ENCODE data around the gene PIM1. TPM values are rescaled to one million over a fixed set of nuclear protein-coding genes. Genes with fewer than 3 reads are reported as not detected.

The PIM1 gene
- total and polyA plus RNA-seq, 9 of the 15 experiments (the other 6 are each of a cell fraction or from before 2014, with no cell fraction given) = 19.0 to 789 (median 212) TPM

DNA sequence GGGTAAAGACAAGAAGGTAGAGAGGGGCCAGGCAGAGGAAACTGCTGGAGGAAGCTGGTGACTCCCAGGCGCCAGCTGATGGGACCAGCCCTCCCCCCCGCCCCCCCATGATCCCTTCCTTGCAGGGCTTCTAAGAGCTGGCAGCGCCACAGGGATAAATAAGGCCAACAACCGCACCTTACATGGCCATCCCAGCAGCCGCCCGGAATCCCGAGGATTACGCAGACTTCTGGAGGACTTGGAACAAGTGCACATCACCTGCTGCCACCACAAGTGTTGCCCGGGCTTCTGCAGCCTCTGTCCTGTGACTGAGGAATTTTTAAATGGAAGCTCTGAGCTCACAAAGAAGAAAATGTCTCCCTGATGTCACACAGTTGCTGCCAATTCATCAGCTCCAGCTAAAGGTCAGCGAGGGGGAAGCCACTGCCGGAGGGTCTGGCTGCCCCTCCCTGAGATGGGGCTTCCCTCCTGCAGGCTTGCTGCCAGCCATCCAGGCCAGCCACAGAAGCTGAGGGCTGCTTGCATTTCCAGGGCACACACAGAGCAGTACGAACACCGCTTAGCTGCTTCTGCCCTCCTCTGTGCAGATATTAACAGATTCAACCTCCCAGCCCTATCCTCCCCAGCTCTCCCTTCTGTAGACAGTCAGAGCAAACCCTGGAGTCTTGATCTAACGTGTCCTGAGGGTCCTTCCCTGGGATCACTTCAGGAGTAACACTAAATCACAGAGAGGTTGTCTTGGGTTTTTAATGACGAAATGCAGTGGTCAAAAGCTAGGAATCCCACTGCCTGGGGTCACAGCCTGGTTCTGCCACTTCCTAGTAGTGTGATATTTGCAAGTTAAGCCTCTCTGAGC, 38.6 kb upstream of the PIM1 start:
- intact Hi-C loops (cut with micrococcal nuclease) (no loop called here), in situ Hi-C loops (cut with MboI) (no loop called here)
- no peaks in the 10 kb centered on the region for H3K27me3 ChIP-seq (ENCODE audit: control insufficient read depth in 2 of 2, insufficient read depth in 2 of 2, low read length in 2 of 2)
- no peak overlapping the region for H3K4me3 ChIP-seq
- no TSS peak for BruUV-seq (replicated peaks)
- H2AFZ ChIP-seq (ENCODE audit: low read depth, low read length) = peak overlapping the region; percentile 60
- H3K4me2 ChIP-seq (ENCODE audit: insufficient read depth, low read length) = no peak overlapping the region
- ATAC-seq = peak; percentile 9; the same call in 2 of the 3 replicates
- H3K9me3 ChIP-seq (replicated peaks; ENCODE audit: control insufficient read depth, insufficient read depth, low read depth, low read length) = no peaks in the 10 kb centered on the region
- DNase-seq (ENCODE audit: extremely low read depth in 1 of 4, low spot score in 3 of 4) = no peak
- H3K9ac ChIP-seq (ENCODE audit: insufficient read depth in 1 of 2, low read depth in 2 of 2, low read length in 2 of 2) = peak overlapping the region in 1 of 2 experiments; percentile 85; a peak in 2 of 4 replicates
- no peaks in the 10 kb centered on the region for H3K79me2 ChIP-seq (ENCODE audit: control insufficient read depth, insufficient read depth, low read length)
- H3K4me1 ChIP-seq (replicated peaks in 1 of 2; ENCODE audit: control insufficient read depth in 2 of 2, insufficient read depth in 2 of 2, low read length in 2 of 2) = peaks cover 39% of the 10 kb centered on the region in 2 experiments
- no peaks in the 10 kb centered on the region for H3K9me1 ChIP-seq (ENCODE audit: control insufficient read depth, insufficient read depth, low read length)
- ChIA-PET POLR2A (interaction anchor here (0.7 to 1.2 kb wide), 9 partner anchors 10 to 102 kb away, joined by 3 to 5 read pairs (median 4); partner anchors contain the start of gene PIM1), CTCF (ENCODE audit: low intra/inter-chr PET ratio) (interaction anchor here (0.5 kb wide), 1 partner anchor 22 kb away, joined by 3 read pairs; no protein-coding TSS in a partner anchor)
- no peaks in the 10 kb centered on the region for H3K36me3 ChIP-seq (ENCODE audit: control insufficient read depth, insufficient read depth, low read length)
- no peaks in the 10 kb centered on the region for H4K20me1 ChIP-seq (replicated peaks; ENCODE audit: control insufficient read depth, insufficient read depth, low read length)
- 70% methylated on average over 15 of the region's 15 CpGs for WGBS (ENCODE audit: insufficient coverage, low coverage, missing lambda C conversion rate)
- FAIRE-seq = no peak
- H3K27ac ChIP-seq (ENCODE audit: extremely low read depth, low read depth, low read length) = peak overlapping the region; percentile 3; the same call in 1 of the 3 replicates
- no peak for TF ChIP-seq KAT7 (CRISPR knock-in tag; IDR thresholded peaks at IDR 0.05; ENCODE audit: borderline replicate concordance)
- TF ChIP-seq, protein P1, sequence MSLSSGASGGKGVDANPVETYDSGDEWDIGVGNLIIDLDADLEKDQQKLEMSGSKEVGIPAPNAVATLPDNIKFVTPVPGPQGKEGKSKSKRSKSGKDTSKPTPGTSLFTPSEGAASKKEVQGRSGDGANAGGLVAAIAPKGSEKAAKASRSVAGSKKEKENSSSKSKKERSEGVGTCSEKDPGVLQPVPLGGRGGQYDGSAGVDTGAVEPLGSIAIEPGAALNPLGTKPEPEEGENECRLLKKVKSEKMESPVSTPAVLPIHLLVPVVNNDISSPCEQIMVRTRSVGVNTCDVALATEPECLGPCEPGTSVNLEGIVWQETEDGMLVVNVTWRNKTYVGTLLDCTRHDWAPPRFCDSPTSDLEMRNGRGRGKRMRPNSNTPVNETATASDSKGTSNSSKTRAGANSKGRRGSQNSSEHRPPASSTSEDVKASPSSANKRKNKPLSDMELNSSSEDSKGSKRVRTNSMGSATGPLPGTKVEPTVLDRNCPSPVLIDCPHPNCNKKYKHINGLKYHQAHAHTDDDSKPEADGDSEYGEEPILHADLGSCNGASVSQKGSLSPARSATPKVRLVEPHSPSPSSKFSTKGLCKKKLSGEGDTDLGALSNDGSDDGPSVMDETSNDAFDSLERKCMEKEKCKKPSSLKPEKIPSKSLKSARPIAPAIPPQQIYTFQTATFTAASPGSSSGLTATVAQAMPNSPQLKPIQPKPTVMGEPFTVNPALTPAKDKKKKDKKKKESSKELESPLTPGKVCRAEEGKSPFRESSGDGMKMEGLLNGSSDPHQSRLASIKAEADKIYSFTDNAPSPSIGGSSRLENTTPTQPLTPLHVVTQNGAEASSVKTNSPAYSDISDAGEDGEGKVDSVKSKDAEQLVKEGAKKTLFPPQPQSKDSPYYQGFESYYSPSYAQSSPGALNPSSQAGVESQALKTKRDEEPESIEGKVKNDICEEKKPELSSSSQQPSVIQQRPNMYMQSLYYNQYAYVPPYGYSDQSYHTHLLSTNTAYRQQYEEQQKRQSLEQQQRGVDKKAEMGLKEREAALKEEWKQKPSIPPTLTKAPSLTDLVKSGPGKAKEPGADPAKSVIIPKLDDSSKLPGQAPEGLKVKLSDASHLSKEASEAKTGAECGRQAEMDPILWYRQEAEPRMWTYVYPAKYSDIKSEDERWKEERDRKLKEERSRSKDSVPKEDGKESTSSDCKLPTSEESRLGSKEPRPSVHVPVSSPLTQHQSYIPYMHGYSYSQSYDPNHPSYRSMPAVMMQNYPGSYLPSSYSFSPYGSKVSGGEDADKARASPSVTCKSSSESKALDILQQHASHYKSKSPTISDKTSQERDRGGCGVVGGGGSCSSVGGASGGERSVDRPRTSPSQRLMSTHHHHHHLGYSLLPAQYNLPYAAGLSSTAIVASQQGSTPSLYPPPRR (CRISPR knock-in tag; IDR thresholded peaks at IDR 0.05; ENCODE audit: borderline replicate concordance) = no peak
- TF ChIP-seq EWSR1 (IDR thresholded peaks at IDR 0.05; ENCODE audit: borderline replicate concordance, low read depth, partially characterized antibody) = no peak
- no peak for TF ChIP-seq ZFP1 (CRISPR knock-in tag; IDR thresholded peaks at IDR 0.05)
- TF ChIP-seq ZBTB1 (CRISPR knock-in tag; IDR thresholded peaks at IDR 0.05; ENCODE audit: borderline replicate concordance, low read depth) = no peak
- no peak for TF ChIP-seq ZNF224 (CRISPR knock-in tag; IDR thresholded peaks at IDR 0.05)
- TF ChIP-seq, protein P2, sequence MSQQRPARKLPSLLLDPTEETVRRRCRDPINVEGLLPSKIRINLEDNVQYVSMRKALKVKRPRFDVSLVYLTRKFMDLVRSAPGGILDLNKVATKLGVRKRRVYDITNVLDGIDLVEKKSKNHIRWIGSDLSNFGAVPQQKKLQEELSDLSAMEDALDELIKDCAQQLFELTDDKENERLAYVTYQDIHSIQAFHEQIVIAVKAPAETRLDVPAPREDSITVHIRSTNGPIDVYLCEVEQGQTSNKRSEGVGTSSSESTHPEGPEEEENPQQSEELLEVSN (IDR thresholded peaks at IDR 0.05; ENCODE audit: borderline replicate concordance in 1 of 2, extremely low read depth in 1 of 2, insufficient read depth in 1 of 2, insufficient read length in 1 of 2, low read depth in 1 of 2, low read length in 1 of 2, poor library complexity in 1 of 2, severe bottlenecking in 1 of 2) = no peak
- no peak for TF ChIP-seq NR1H2 (CRISPR knock-in tag; IDR thresholded peaks at IDR 0.05)
- TF ChIP-seq ZNF583 (CRISPR knock-in tag; IDR thresholded peaks at IDR 0.05) = peak; percentile 68; the same call in 1 of the 2 replicates
- no peak for TF ChIP-seq YY1 (IDR thresholded peaks at IDR 0.05; ENCODE audit: borderline replicate concordance in 1 of 3, control insufficient read depth in 1 of 3, extremely low read depth in 1 of 3, insufficient read depth in 3 of 3, insufficient read length in 1 of 3, insufficient replicate concordance in 2 of 3, low read depth in 1 of 3, low read length in 2 of 3)
- peak; percentile 29; the same call in 1 of the 2 replicates for TF ChIP-seq E2F3 (CRISPR knock-in tag; IDR thresholded peaks at IDR 0.05)
